ENCODE data around the gene HOXA3. TPM values are rescaled to one million over a fixed set of nuclear protein-coding genes. Genes with fewer than 3 reads are reported as not detected.

HOXA3 gene
- total RNA-seq, 1 experiment from 2014 or later: not detected

DNA sequence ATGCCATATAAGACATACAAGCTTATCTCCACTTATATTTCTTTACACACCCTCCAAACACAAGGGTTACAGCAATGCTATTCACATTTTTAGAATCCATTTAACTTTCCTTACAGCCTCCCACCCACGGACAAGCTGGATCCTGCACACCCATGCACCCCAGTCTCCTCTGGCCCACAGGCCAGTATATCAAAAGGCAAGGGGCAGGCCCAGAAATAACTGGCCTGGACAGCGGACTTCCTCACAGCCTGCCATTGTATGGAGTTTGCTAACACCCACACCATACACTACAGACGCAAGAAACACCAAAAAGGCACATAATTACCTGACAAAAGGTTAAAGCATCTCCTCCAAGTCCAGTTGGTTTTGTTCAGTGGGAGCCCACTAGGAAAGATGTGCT is 33.8 kb downstream of the HOXA3 start:
- TF ChIP-seq, protein P1, sequence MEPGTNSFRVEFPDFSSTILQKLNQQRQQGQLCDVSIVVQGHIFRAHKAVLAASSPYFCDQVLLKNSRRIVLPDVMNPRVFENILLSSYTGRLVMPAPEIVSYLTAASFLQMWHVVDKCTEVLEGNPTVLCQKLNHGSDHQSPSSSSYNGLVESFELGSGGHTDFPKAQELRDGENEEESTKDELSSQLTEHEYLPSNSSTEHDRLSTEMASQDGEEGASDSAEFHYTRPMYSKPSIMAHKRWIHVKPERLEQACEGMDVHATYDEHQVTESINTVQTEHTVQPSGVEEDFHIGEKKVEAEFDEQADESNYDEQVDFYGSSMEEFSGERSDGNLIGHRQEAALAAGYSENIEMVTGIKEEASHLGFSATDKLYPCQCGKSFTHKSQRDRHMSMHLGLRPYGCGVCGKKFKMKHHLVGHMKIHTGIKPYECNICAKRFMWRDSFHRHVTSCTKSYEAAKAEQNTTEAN (CRISPR knock-in tag; IDR thresholded peaks at IDR 0.05): no peak
- TF ChIP-seq, protein P2, sequence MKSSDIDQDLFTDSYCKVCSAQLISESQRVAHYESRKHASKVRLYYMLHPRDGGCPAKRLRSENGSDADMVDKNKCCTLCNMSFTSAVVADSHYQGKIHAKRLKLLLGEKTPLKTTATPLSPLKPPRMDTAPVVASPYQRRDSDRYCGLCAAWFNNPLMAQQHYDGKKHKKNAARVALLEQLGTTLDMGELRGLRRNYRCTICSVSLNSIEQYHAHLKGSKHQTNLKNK (CRISPR knock-in tag; IDR thresholded peaks at IDR 0.05): no peak
- TF ChIP-seq NFYB (CRISPR knock-in tag; conservative IDR thresholded peaks at IDR 0.05; ENCODE audit: low read depth) (no peak), JUN (CRISPR knock-in tag; IDR thresholded peaks at IDR 0.05) (no peak), FOXK1 (CRISPR knock-in tag; IDR thresholded peaks at IDR 0.05) (no peak), ZNF671 (CRISPR knock-in tag; IDR thresholded peaks at IDR 0.05) (no peak)
- TF ChIP-seq, protein P3, sequence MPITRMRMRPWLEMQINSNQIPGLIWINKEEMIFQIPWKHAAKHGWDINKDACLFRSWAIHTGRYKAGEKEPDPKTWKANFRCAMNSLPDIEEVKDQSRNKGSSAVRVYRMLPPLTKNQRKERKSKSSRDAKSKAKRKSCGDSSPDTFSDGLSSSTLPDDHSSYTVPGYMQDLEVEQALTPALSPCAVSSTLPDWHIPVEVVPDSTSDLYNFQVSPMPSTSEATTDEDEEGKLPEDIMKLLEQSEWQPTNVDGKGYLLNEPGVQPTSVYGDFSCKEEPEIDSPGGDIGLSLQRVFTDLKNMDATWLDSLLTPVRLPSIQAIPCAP (CRISPR knock-in tag; IDR thresholded peaks at IDR 0.05): no peak
- ChIA-PET POLR2A (no interaction called here), CTCF (interaction anchor here (3.9 kb wide), 1 partner anchor 43 kb away, joined by 12 read pairs; no protein-coding TSS in a partner anchor)
- Mint-ChIP-seq H3K27me3 (ENCODE audit: low read depth) (peaks cover 96% of the 10 kb centered on the region), H3K4me3 (no peak overlapping the region), H3K36me3 (no peaks in the 10 kb centered on the region), H3K9me3 (no peaks in the 10 kb centered on the region), H3K4me1 (peaks cover 11% of the 10 kb centered on the region), H3K27ac (no peak overlapping the region)
- ATAC-seq (no peak), DNase-seq (ENCODE audit: low spot score) (no peak)

DNA sequence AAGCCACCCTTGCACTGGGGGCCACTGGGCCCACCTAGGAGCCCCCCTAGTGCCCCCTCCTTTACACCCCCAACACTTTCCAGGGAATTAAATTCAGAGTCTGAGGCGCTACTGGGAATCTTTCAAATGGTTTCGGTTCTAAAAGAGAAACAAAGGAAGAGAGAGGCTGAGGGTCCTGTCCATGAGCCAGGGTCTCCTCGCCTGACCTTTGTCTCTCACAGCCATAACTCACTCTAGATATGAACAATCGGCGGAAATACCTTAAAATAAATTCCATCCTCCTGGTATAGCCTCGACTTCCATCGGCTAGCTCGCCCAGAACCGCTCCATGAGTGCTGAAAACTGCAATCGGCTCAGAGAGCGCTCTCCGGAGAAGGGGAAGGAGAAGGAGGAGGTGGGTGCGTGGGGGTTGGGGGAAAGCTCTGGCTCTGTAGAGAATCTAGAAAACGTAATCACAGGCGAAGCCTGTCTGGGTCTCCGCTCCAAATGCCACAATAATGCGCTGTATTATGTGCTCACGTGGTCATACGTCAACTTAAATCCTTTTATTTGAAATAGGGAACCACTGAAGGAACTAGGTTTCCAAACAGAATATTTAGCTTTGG is 34.4 kb downstream of the HOXA3 start:
- DNase-seq (ENCODE audit: low spot score) (no peak), ATAC-seq (no peak)
- ChIA-PET POLR2A (no interaction called here), CTCF (interaction anchor here (1.2 to 3.9 kb wide), 2 partner anchors 43 to 62 kb away, joined by 3 to 12 read pairs; no protein-coding TSS in a partner anchor)
- no peak overlapping the region for H3K27ac Mint-ChIP-seq
- peaks cover 95% of the 10 kb centered on the region for H3K27me3 Mint-ChIP-seq (ENCODE audit: low read depth)
- H3K4me3 Mint-ChIP-seq: no peak overlapping the region
- no peaks in the 10 kb centered on the region for H3K36me3 Mint-ChIP-seq
- H3K4me1 Mint-ChIP-seq: peaks cover 15% of the 10 kb centered on the region
- H3K9me3 Mint-ChIP-seq: no peaks in the 10 kb centered on the region
- TF ChIP-seq ZNF219 (CRISPR knock-in tag; IDR thresholded peaks at IDR 0.05; ENCODE audit: borderline replicate concordance): no peak
- TF ChIP-seq, protein P3 (CRISPR knock-in tag; IDR thresholded peaks at IDR 0.05): no peak
- no peak for TF ChIP-seq ELF4 (CRISPR knock-in tag; IDR thresholded peaks at IDR 0.05; ENCODE audit: low read depth)
- TF ChIP-seq TEAD4 (CRISPR knock-in tag; IDR thresholded peaks at IDR 0.05): no peak
- no peak for TF ChIP-seq GABPB1 (CRISPR knock-in tag; IDR thresholded peaks at IDR 0.05)
- no peak for TF ChIP-seq TEAD1 (CRISPR knock-in tag; IDR thresholded peaks at IDR 0.05)
- TF ChIP-seq, protein P4, sequence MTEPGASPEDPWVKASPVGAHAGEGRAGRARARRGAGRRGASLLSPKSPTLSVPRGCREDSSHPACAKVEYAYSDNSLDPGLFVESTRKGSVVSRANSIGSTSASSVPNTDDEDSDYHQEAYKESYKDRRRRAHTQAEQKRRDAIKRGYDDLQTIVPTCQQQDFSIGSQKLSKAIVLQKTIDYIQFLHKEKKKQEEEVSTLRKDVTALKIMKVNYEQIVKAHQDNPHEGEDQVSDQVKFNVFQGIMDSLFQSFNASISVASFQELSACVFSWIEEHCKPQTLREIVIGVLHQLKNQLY (CRISPR knock-in tag; IDR thresholded peaks at IDR 0.05): no peak
- TF ChIP-seq CREM (CRISPR knock-in tag; IDR thresholded peaks at IDR 0.05): no peak
- TF ChIP-seq GRHL2 (CRISPR knock-in tag; IDR thresholded peaks at IDR 0.05; ENCODE audit: insufficient replicate concordance, severe bottlenecking): no peak
- TF ChIP-seq, protein P5, sequence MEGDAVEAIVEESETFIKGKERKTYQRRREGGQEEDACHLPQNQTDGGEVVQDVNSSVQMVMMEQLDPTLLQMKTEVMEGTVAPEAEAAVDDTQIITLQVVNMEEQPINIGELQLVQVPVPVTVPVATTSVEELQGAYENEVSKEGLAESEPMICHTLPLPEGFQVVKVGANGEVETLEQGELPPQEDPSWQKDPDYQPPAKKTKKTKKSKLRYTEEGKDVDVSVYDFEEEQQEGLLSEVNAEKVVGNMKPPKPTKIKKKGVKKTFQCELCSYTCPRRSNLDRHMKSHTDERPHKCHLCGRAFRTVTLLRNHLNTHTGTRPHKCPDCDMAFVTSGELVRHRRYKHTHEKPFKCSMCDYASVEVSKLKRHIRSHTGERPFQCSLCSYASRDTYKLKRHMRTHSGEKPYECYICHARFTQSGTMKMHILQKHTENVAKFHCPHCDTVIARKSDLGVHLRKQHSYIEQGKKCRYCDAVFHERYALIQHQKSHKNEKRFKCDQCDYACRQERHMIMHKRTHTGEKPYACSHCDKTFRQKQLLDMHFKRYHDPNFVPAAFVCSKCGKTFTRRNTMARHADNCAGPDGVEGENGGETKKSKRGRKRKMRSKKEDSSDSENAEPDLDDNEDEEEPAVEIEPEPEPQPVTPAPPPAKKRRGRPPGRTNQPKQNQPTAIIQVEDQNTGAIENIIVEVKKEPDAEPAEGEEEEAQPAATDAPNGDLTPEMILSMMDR (IDR thresholded peaks at IDR 0.05): no peak
- no peak for TF ChIP-seq MXD4 (CRISPR knock-in tag; IDR thresholded peaks at IDR 0.05; ENCODE audit: borderline replicate concordance)
- no peak for TF ChIP-seq TCF7 (CRISPR knock-in tag; IDR thresholded peaks at IDR 0.05; ENCODE audit: low read depth)
- TF ChIP-seq, protein P6, sequence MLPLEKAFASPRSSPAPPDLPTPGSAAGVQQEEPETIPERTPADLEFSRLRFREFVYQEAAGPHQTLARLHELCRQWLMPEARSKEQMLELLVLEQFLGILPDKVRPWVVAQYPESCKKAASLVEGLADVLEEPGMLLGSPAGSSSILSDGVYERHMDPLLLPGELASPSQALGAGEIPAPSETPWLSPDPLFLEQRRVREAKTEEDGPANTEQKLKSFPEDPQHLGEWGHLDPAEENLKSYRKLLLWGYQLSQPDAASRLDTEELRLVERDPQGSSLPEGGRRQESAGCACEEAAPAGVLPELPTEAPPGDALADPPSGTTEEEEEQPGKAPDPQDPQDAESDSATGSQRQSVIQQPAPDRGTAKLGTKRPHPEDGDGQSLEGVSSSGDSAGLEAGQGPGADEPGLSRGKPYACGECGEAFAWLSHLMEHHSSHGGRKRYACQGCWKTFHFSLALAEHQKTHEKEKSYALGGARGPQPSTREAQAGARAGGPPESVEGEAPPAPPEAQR (CRISPR knock-in tag; IDR thresholded peaks at IDR 0.05): no peak
- TF ChIP-seq, protein P7, sequence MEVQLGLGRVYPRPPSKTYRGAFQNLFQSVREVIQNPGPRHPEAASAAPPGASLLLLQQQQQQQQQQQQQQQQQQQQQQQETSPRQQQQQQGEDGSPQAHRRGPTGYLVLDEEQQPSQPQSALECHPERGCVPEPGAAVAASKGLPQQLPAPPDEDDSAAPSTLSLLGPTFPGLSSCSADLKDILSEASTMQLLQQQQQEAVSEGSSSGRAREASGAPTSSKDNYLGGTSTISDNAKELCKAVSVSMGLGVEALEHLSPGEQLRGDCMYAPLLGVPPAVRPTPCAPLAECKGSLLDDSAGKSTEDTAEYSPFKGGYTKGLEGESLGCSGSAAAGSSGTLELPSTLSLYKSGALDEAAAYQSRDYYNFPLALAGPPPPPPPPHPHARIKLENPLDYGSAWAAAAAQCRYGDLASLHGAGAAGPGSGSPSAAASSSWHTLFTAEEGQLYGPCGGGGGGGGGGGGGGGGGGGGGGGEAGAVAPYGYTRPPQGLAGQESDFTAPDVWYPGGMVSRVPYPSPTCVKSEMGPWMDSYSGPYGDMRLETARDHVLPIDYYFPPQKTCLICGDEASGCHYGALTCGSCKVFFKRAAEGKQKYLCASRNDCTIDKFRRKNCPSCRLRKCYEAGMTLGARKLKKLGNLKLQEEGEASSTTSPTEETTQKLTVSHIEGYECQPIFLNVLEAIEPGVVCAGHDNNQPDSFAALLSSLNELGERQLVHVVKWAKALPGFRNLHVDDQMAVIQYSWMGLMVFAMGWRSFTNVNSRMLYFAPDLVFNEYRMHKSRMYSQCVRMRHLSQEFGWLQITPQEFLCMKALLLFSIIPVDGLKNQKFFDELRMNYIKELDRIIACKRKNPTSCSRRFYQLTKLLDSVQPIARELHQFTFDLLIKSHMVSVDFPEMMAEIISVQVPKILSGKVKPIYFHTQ (CRISPR knock-in tag; IDR thresholded peaks at IDR 0.05): no peak
- no peak for TF ChIP-seq NFE2L1 (CRISPR knock-in tag; IDR thresholded peaks at IDR 0.05)
- TF ChIP-seq ZNF121 (CRISPR knock-in tag; IDR thresholded peaks at IDR 0.05): no peak
- no peak for TF ChIP-seq NR1H2 (CRISPR knock-in tag; IDR thresholded peaks at IDR 0.05)
- TF ChIP-seq, protein P8, sequence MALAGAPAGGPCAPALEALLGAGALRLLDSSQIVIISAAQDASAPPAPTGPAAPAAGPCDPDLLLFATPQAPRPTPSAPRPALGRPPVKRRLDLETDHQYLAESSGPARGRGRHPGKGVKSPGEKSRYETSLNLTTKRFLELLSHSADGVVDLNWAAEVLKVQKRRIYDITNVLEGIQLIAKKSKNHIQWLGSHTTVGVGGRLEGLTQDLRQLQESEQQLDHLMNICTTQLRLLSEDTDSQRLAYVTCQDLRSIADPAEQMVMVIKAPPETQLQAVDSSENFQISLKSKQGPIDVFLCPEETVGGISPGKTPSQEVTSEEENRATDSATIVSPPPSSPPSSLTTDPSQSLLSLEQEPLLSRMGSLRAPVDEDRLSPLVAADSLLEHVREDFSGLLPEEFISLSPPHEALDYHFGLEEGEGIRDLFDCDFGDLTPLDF (CRISPR knock-in tag; IDR thresholded peaks at IDR 0.05): no peak
- TF ChIP-seq FOXK1 (CRISPR knock-in tag; IDR thresholded peaks at IDR 0.05): no peak

Data from WTC11 (cell line).